NOMO-1 (cell line): ENCODE data around the gene DMBT1.
A peak's percentile ranks its signal among the peaks of the same experiment; 100 is the strongest.

Source experiments
- DNase-seq, 2 experiments: peaks; one replicate each; lab custom pipeline; 2025; ENCODE audit not compliant: unreplicated experiment in 2 of 2; lab: John Stamatoyannopoulos, UW

DMBT1 gene

GRCh38 chr10:122643931-122644534 lies 83.5 kb downstream of the DMBT1 start:
- no peak for DNase-seq

- DNase-seq = no peak
Measured at GRCh38 chr10:122646511-122647382, 86.2 kb downstream of the DMBT1 start.

- DNase-seq = no peak
Measured at GRCh38 chr10:122647383-122647968, 86.9 kb downstream of the DMBT1 start.

GRCh38 chr10:122648599-122649428 lies 88.3 kb downstream of the DMBT1 start:
- peak in 1 of 2 experiments; percentile 1 for DNase-seq

GRCh38 chr10:122649903-122650302 lies 89.3 kb downstream of the DMBT1 start:
- DNase-seq = no peak

GRCh38 chr10:122650331-122650730 lies 89.8 kb downstream of the DMBT1 start:
- no peak for DNase-seq

- DNase-seq = no peak
Measured at GRCh38 chr10:122655524-122656307, 95.2 kb downstream of the DMBT1 start.

GRCh38 chr10:122656308-122656705 lies 95.8 kb downstream of the DMBT1 start:
- no peak for DNase-seq

- DNase-seq = no peak
Measured at GRCh38 chr10:122656741-122657140, 96.2 kb downstream of the DMBT1 start.

- DNase-seq = no peak
Measured at GRCh38 chr10:122657255-122657654, 96.7 kb downstream of the DMBT1 start.

- DNase-seq = no peak
Measured at GRCh38 chr10:122657729-122658128, 97.2 kb downstream of the DMBT1 start.

- DNase-seq = no peak
Measured at GRCh38 chr10:122658356-122659049, 97.9 kb downstream of the DMBT1 start.

GRCh38 chr10:122659126-122659525 lies 98.6 kb downstream of the DMBT1 start:
- DNase-seq = no peak

GRCh38 chr10:122659651-122660050 lies 99.1 kb downstream of the DMBT1 start:
- no peak for DNase-seq

- no peak for DNase-seq
Measured at GRCh38 chr10:122660696-122661095, 100.1 kb downstream of the DMBT1 start.

- DNase-seq = no peak
Measured at GRCh38 chr10:122662231-122662630, 101.7 kb downstream of the DMBT1 start.

- no peak for DNase-seq
Measured at GRCh38 chr10:122663516-122664130, 103.1 kb downstream of the DMBT1 start.

- no peak for DNase-seq
Measured at GRCh38 chr10:122664501-122664900, 103.9 kb downstream of the DMBT1 start.

GRCh38 chr10:122665329-122665860 lies 104.8 kb downstream of the DMBT1 start:
- no peak for DNase-seq
